HG03025 (cell line): ENCODE data around the gene NDUFS8.

Source experiments
- ATAC-seq: cut with Tn5 transposase; IDR thresholded peaks from one replicate; pipeline ENCODE4 v1.9.1; 2021; ENCODE audit warnings: mild to moderate bottlenecking, moderate library complexity; ENCODE audit not compliant: unreplicated experiment, low FRiP score

NDUFS8 gene

GRCh38 chr11:68002938-68003845, 27.3 kb upstream of the NDUFS8 start:
- no peak for ATAC-seq

GRCh38 chr11:68003846-68004550, 26.5 kb upstream of the NDUFS8 start, which contains the start of gene UNC93B1:
TSS of gene UNC93B1 (minus strand) at chr11:68004097. CDS start at chr11:68004043, 54 bp downstream.
- no peak for ATAC-seq

GRCh38 chr11:68004551-68005335, 25.7 kb upstream of the NDUFS8 start:
- ATAC-seq, result no peak

GRCh38 chr11:68006606-68007166, 23.8 kb upstream of the NDUFS8 start:
- no peak for ATAC-seq

- ATAC-seq, result no peak
These were observed 22.7 kb upstream of the NDUFS8 start for GRCh38 chr11:68007498-68008380.

GRCh38 chr11:68008381-68009337, 21.8 kb upstream of the NDUFS8 start:
- ATAC-seq, result no peak

GRCh38 chr11:68009391-68010089, 20.9 kb upstream of the NDUFS8 start:
- ATAC-seq, result no peak

GRCh38 chr11:68010090-68011041, 20.1 kb upstream of the NDUFS8 start, which contains the start of gene ALDH3B1:
TSS of gene ALDH3B1 (plus strand) at chr11:68010327. CDS start at chr11:68015298, 4,971 bp downstream.
- no peak for ATAC-seq

- ATAC-seq, result no peak
These were observed 19.2 kb upstream of the NDUFS8 start for GRCh38 chr11:68011051-68011943.

GRCh38 chr11:68012044-68012842, 18.2 kb upstream of the NDUFS8 start:
- no peak for ATAC-seq

- no peak for ATAC-seq
These were observed 17.5 kb upstream of the NDUFS8 start for GRCh38 chr11:68012843-68013610.

- ATAC-seq, result no peak
These were observed 16.8 kb upstream of the NDUFS8 start for GRCh38 chr11:68013611-68014156.

- ATAC-seq, result no peak
These were observed 16.1 kb upstream of the NDUFS8 start for GRCh38 chr11:68014157-68014946.
